HEK293 (cell line): ENCODE results near the gene HIF3A.

ENCODE experiments used
- CTCF ChIA-PET: fragments of 350-600 bp; formaldehyde crosslinking; extraction: SDS; loops from one replicate; lab custom pipeline; 2021; ENCODE audit warnings: antibody characterized with exemption; lab: Yijun Ruan, JAX
- POLR2A ChIA-PET: fragments of 300-600 bp; formaldehyde crosslinking; extraction: SDS; loops from one replicate; lab custom pipeline; 2020; ENCODE audit warnings: antibody characterized with exemption, inconsistent platforms; lab: Yijun Ruan, JAX
- H3K27ac ChIP-seq: fragments of 200-500 bp; sonication (Bioruptor generic); 2 replicates; pipeline ENCODE4 v1.5.1; 2014; ENCODE audit warnings: low read depth, low read length, control low read depth, inconsistent platforms; ENCODE audit errors: extremely low read depth
- H3K36me3 ChIP-seq, 2 experiments: fragments of 200-500 bp in 1 of 2; sonication (Bioruptor generic) in 1 of 2; 1 replicate in 1 of 2; 2 replicates in 1 of 2; pipeline ENCODE4 v1.5.1; 2014 to 2017; ENCODE audit warnings: inconsistent platforms in 2 of 2, low read length in 2 of 2; ENCODE audit not compliant: control insufficient read depth in 2 of 2, insufficient read depth in 1 of 2
- H3K4me1 ChIP-seq: fragments of 200-500 bp; sonication (Bioruptor generic); 2 replicates; pipeline ENCODE4 v1.5.1; 2014; ENCODE audit warnings: mild to moderate bottlenecking, low read length, inconsistent platforms; ENCODE audit not compliant: control insufficient read depth, insufficient read depth
- H3K4me3 ChIP-seq: 2 replicates; pipeline ENCODE4 v1.5.1; 2011; ENCODE audit warnings: low read depth, mild to moderate bottlenecking, control low read depth, low read length, moderate library complexity
- H3K9me3 ChIP-seq: fragments of 200-500 bp; sonication (Bioruptor generic); 2 replicates; pipeline ENCODE4 v1.5.1; 2014; ENCODE audit warnings: low read depth, low read length, inconsistent platforms; ENCODE audit not compliant: control insufficient read depth, insufficient read depth
- GLIS1 ChIP-seq: fragments of 450-650 bp; formaldehyde crosslinking; IDR thresholded peaks from 2 replicates; pipeline ENCODE4 v1.5.1; 2016; ENCODE audit warnings: missing biosample characterization, missing genetic modification characterization
- HIC1 ChIP-seq: fragments of 450-650 bp; formaldehyde crosslinking; IDR thresholded peaks from 2 replicates; pipeline ENCODE4 v1.5.1; 2016; ENCODE audit warnings: missing biosample characterization, missing genetic modification characterization
- KLF10 ChIP-seq: fragments of 450-650 bp; IDR thresholded peaks from 2 replicates; pipeline ENCODE4 v1.5.1; 2018; ENCODE audit warnings: missing biosample characterization, mild to moderate bottlenecking, missing genetic modification characterization
- OSR2 ChIP-seq: fragments of 450-650 bp; formaldehyde crosslinking; IDR thresholded peaks from 2 replicates; pipeline ENCODE4 v1.5.1; 2016; ENCODE audit warnings: missing biosample characterization, missing genetic modification characterization
- PRDM1 ChIP-seq: fragments of 450-650 bp; formaldehyde crosslinking; IDR thresholded peaks from 2 replicates; pipeline ENCODE4; 2016; ENCODE audit warnings: missing biosample characterization, missing genetic modification characterization
- PRDM6 ChIP-seq: fragments of 450-650 bp; formaldehyde crosslinking; IDR thresholded peaks from 2 replicates; pipeline ENCODE4 v1.5.1; 2017; ENCODE audit warnings: missing biosample characterization, missing genetic modification characterization
- RBAK ChIP-seq: fragments of 450-650 bp; formaldehyde crosslinking; IDR thresholded peaks from 2 replicates; pipeline ENCODE4 v1.5.1; 2016; ENCODE audit warnings: missing biosample characterization, missing genetic modification characterization
- WT1 ChIP-seq: fragments of 450-650 bp; formaldehyde crosslinking; IDR thresholded peaks from 2 replicates; pipeline ENCODE4 v1.5.1; 2016; ENCODE audit warnings: missing biosample characterization, missing genetic modification characterization
- ZBTB17 ChIP-seq: fragments of 450-650 bp; formaldehyde crosslinking; IDR thresholded peaks from 2 replicates; pipeline ENCODE4 v1.5.1; 2016; ENCODE audit warnings: missing biosample characterization, missing genetic modification characterization
- ZBTB48 ChIP-seq: fragments of 450-650 bp; formaldehyde crosslinking; IDR thresholded peaks from 2 replicates; pipeline ENCODE4 v1.5.1; 2016; ENCODE audit warnings: missing biosample characterization, missing genetic modification characterization
- ZBTB8A ChIP-seq: fragments of 450-650 bp; formaldehyde crosslinking; IDR thresholded peaks from 2 replicates; pipeline ENCODE4 v1.5.1; 2016; ENCODE audit warnings: missing biosample characterization, missing genetic modification characterization
- ZFP69B ChIP-seq: fragments of 450-650 bp; formaldehyde crosslinking; IDR thresholded peaks from 2 replicates; pipeline ENCODE4 v1.5.1; 2016; ENCODE audit warnings: missing biosample characterization, missing genetic modification characterization
- ZNF114 ChIP-seq: fragments of 450-650 bp; formaldehyde crosslinking; IDR thresholded peaks from 2 replicates; pipeline ENCODE4 v1.5.0; 2017; ENCODE audit warnings: missing biosample characterization, missing genetic modification characterization
- ZNF132 ChIP-seq: fragments of 450-650 bp; formaldehyde crosslinking; IDR thresholded peaks from 2 replicates; pipeline ENCODE4 v1.5.1; 2017; ENCODE audit warnings: missing biosample characterization, missing genetic modification characterization, borderline replicate concordance
- ZNF138 ChIP-seq: fragments of 450-650 bp; formaldehyde crosslinking; IDR thresholded peaks from 2 replicates; pipeline ENCODE4 v1.5.1; 2016; ENCODE audit warnings: missing biosample characterization, missing genetic modification characterization, borderline replicate concordance
- ZNF2 ChIP-seq: fragments of 450-650 bp; formaldehyde crosslinking; IDR thresholded peaks from 2 replicates; pipeline ENCODE4 v1.5.1; 2016; ENCODE audit warnings: missing biosample characterization, missing genetic modification characterization
- ZNF24 ChIP-seq: fragments of 450-650 bp; formaldehyde crosslinking; IDR thresholded peaks from 2 replicates; pipeline ENCODE4 v1.5.1; 2016; ENCODE audit warnings: missing biosample characterization, missing genetic modification characterization
- ZNF248 ChIP-seq: fragments of 450-650 bp; formaldehyde crosslinking; IDR thresholded peaks from 2 replicates; pipeline ENCODE4 v1.5.1; 2017; ENCODE audit warnings: missing biosample characterization, missing genetic modification characterization
- ZNF274 ChIP-seq, 2 experiments: fragments of 200-500 bp in 1 of 2; fragments of 450-650 bp in 1 of 2; sonication (Bioruptor generic) in 1 of 2; formaldehyde crosslinking in 1 of 2; IDR thresholded peaks; 2 replicates each; pipeline versions ENCODE4 v1.5.1 to v1.6.1; 2014 to 2016; ENCODE audit warnings: borderline replicate concordance in 1 of 2, inconsistent platforms in 1 of 2, low read length in 1 of 2, missing biosample characterization in 1 of 2, missing genetic modification characterization in 1 of 2
- ZNF48 ChIP-seq: fragments of 450-650 bp; formaldehyde crosslinking; IDR thresholded peaks from 2 replicates; pipeline ENCODE4 v1.5.1; 2016; ENCODE audit warnings: missing biosample characterization, missing genetic modification characterization
- ZNF529 ChIP-seq: fragments of 450-650 bp; formaldehyde crosslinking; IDR thresholded peaks from 2 replicates; pipeline ENCODE4 v1.5.1; 2017; ENCODE audit warnings: missing genetic modification characterization, missing biosample characterization; ENCODE audit not compliant: insufficient replicate concordance
- ZNF548 ChIP-seq: fragments of 450-650 bp; formaldehyde crosslinking; IDR thresholded peaks from 2 replicates; pipeline ENCODE4 v1.5.1; 2016; ENCODE audit warnings: missing biosample characterization, missing genetic modification characterization
- ZNF555 ChIP-seq: fragments of 450-650 bp; formaldehyde crosslinking; conservative IDR thresholded peaks from 2 replicates; pipeline ENCODE4 v1.5.1; 2017; ENCODE audit warnings: missing biosample characterization, mild to moderate bottlenecking, missing genetic modification characterization, inconsistent platforms
- ZNF560 ChIP-seq: fragments of 450-650 bp; formaldehyde crosslinking; IDR thresholded peaks from 2 replicates; pipeline ENCODE4 v1.5.1; 2017; ENCODE audit warnings: missing biosample characterization, missing genetic modification characterization, borderline replicate concordance
- ZNF571 ChIP-seq: fragments of 450-650 bp; formaldehyde crosslinking; IDR thresholded peaks from 2 replicates; pipeline ENCODE4 v1.5.0; 2017; ENCODE audit warnings: missing biosample characterization, missing genetic modification characterization
- ZNF585B ChIP-seq: fragments of 450-650 bp; formaldehyde crosslinking; IDR thresholded peaks from 2 replicates; pipeline ENCODE4 v1.5.1; 2016; ENCODE audit warnings: missing biosample characterization, missing genetic modification characterization
- ZNF624 ChIP-seq: fragments of 450-650 bp; formaldehyde crosslinking; IDR thresholded peaks from 2 replicates; pipeline ENCODE4 v1.5.1; 2017; ENCODE audit warnings: missing biosample characterization, missing genetic modification characterization
- ZNF707 ChIP-seq: fragments of 450-650 bp; formaldehyde crosslinking; IDR thresholded peaks from 2 replicates; pipeline ENCODE4 v1.5.1; 2016; ENCODE audit warnings: missing biosample characterization, missing genetic modification characterization
- TF ChIP-seq, protein P1 (sequence below): fragments of 450-650 bp; formaldehyde crosslinking; IDR thresholded peaks from 2 replicates; pipeline ENCODE4; 2016; ENCODE audit warnings: missing biosample characterization, missing genetic modification characterization
- TF ChIP-seq, protein P2 (sequence below): fragments of 450-650 bp; formaldehyde crosslinking; IDR thresholded peaks from 2 replicates; pipeline ENCODE4 v1.5.1; 2016; ENCODE audit warnings: missing biosample characterization, missing genetic modification characterization
- TF ChIP-seq, protein P3 (sequence below): fragments of 450-650 bp; formaldehyde crosslinking; IDR thresholded peaks from 2 replicates; pipeline ENCODE4 v1.5.1; 2016; ENCODE audit warnings: missing biosample characterization, missing genetic modification characterization
- TF ChIP-seq, protein P4 (sequence below): fragments of 450-650 bp; formaldehyde crosslinking; IDR thresholded peaks from 2 replicates; pipeline ENCODE4 v1.5.1; 2016; ENCODE audit warnings: missing biosample characterization, missing genetic modification characterization

The HIF3A gene

DNA sequence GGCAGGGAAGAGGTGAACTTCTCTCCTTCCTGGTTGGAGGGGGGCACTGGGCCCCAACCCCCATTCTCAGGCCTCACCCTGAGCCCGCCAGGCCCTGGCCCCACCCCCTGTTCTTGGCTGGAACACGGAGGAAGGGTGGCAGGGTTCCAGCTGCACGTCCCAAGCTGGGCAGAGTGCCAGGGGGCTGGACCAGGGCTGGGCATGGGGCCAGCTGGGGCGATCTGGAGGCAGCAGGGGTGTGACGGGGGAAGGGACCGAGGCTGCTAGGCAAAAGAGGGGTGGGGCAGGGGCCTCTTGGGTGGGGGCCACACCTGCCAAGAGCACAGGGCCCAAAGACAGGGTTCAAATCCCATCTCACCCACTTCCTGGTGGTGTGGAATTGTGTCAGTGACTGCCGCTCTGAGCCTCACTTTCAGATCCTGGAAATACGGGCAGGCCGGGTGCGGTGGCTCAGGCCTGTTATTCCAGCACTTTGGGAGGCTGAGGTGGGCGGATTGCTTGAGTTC is 2.2 kb downstream of the HIF3A start:
- Histone ChIP-seq H3K4me3 (no peak overlapping the region), H3K27ac (peak overlapping the region; percentile 37; the same call in 1 of the 2 replicates), H3K36me3 (no peaks in the 10 kb centered on the region), H3K9me3 (no peaks in the 10 kb centered on the region), H3K4me1 (peaks cover 19% of the 10 kb centered on the region)
- CTCF ChIA-PET: interaction anchor here (0.7 to 2.8 kb wide), 5 partner anchors 18 to 221 kb away, joined by 3 to 18 read pairs (median 4); no protein-coding TSS in a partner anchor
- POLR2A ChIA-PET: interaction anchor here (0.6 to 1.2 kb wide), 5 partner anchors 48 to 416 kb away, joined by 3 to 8 read pairs (median 4); partner anchors contain the start of gene CCDC8
- TF ChIP-seq ZNF274 (IDR thresholded peaks at IDR 0.05; ENCODE audit: low read length) (no peak), ZNF274 (tag by site-specific recombination; IDR thresholded peaks at IDR 0.05; ENCODE audit: borderline replicate concordance) (no peak), ZNF138 (tag by site-specific recombination) (no peak), ZBTB17 (tag by site-specific recombination) (peak; percentile 61), ZFP69B (peak; percentile 87), ZBTB8A (peak; percentile 77), ZNF24 (tag by site-specific recombination) (no peak), ZNF571 (tag by site-specific recombination) (no peak), GLIS1 (tag by site-specific recombination) (peak; percentile 86), ZNF2 (no peak), ZNF529 (tag by site-specific recombination) (no peak), RBAK (tag by site-specific recombination) (no peak), ZNF248 (tag by site-specific recombination) (no peak), ZNF114 (tag by site-specific recombination) (no peak), PRDM6 (tag by site-specific recombination) (no peak), ZNF624 (tag by site-specific recombination) (no peak), WT1 (tag by site-specific recombination) (no peak), HIC1 (no peak), PRDM1 (tag by site-specific recombination) (no peak), ZNF555 (tag by site-specific recombination) (no peak), ZNF548 (tag by site-specific recombination) (peak; percentile 25; the same call in 1 of the 2 replicates), ZBTB48 (no peak; the same call in none of the 2 replicates), OSR2 (tag by site-specific recombination) (no peak), ZNF132 (tag by site-specific recombination) (no peak), ZNF560 (tag by site-specific recombination) (no peak), ZNF48 (tag by site-specific recombination) (no peak), ZNF585B (tag by site-specific recombination) (no peak), ZNF707 (no peak), KLF10 (tag by site-specific recombination) (peak; percentile 99)
- TF ChIP-seq, protein P1, sequence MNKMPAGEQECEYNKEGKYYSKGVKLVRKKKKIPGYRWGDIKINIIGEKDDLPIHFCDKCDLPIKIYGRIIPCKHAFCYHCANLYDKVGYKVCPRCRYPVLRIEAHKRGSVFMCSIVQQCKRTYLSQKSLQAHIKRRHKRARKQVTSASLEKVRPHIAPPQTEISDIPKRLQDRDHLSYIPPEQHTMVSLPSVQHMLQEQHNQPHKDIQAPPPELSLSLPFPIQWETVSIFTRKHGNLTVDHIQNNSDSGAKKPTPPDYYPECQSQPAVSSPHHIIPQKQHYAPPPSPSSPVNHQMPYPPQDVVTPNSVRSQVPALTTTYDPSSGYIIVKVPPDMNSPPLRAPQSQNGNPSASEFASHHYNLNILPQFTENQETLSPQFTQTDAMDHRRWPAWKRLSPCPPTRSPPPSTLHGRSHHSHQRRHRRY (tag by site-specific recombination): no peak
- TF ChIP-seq, protein P2, sequence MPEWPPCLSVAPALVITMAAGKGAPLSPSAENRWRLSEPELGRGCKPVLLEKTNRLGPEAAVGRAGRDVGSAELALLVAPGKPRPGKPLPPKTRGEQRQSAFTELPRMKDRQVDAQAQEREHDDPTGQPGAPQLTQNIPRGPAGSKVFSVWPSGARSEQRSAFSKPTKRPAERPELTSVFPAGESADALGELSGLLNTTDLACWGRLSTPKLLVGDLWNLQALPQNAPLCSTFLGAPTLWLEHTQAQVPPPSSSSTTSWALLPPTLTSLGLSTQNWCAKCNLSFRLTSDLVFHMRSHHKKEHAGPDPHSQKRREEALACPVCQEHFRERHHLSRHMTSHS (tag by site-specific recombination): no peak
- TF ChIP-seq, protein P3, sequence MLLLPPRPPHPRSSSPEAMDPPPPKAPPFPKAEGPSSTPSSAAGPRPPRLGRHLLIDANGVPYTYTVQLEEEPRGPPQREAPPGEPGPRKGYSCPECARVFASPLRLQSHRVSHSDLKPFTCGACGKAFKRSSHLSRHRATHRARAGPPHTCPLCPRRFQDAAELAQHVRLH (tag by site-specific recombination): no peak
- TF ChIP-seq, protein P4, sequence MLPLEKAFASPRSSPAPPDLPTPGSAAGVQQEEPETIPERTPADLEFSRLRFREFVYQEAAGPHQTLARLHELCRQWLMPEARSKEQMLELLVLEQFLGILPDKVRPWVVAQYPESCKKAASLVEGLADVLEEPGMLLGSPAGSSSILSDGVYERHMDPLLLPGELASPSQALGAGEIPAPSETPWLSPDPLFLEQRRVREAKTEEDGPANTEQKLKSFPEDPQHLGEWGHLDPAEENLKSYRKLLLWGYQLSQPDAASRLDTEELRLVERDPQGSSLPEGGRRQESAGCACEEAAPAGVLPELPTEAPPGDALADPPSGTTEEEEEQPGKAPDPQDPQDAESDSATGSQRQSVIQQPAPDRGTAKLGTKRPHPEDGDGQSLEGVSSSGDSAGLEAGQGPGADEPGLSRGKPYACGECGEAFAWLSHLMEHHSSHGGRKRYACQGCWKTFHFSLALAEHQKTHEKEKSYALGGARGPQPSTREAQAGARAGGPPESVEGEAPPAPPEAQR (tag by site-specific recombination): no peak
